Erythroblast (primary cell): ENCODE data around the gene ANGPT4.

Source experiments
- DNase-seq, 2 experiments: peaks; one replicate each; lab custom pipeline; 2025; lab: John Stamatoyannopoulos, UW
- GATA1 ChIP-seq: IDR thresholded peaks from 2 replicates; pipeline ENCODE4 v1.6.1; 2011; ENCODE audit warnings: low read depth, mild to moderate bottlenecking, control low read depth, low read length, moderate library complexity
- POLR2A ChIP-seq: IDR thresholded peaks from 2 replicates; pipeline ENCODE4 v1.6.1; 2011; ENCODE audit warnings: mild to moderate bottlenecking, low read length

ANGPT4 gene

DNA sequence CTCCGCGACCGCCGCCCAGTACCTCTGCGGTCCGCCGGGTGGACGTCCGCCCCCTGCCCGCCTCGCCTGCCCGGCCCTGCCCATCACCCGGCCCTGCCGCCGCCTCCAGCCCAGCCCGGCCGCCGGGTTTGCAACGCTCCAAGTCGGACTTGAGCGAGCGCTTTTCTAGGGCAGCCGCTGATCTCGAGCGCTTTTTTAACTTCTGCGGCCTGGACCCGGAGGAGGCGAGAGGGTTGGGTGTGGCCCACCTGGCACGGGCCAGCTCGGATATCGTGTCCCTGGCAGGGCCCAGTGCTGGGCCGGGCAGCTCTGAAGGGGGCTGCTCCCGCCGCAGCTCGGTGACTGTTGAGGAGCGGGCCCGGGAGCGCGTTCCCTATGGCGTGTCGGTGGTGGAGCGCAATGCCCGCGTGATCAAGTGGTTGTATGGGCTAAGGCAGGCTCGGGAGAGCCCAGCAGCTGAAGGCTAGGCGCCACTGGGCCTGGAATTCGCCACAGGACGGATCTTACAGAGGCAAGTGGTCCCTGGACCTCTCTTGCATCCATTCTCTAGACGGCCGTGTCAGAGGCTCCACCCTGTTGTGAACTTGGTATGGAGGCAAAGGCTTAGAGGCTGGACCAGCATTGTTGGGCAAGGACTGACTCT, 70.8 kb downstream of the ANGPT4 start:
- peak; percentile 60 to 64 for DNase-seq
- TF ChIP-seq POLR2A (no peak), GATA1 (no peak)

DNA sequence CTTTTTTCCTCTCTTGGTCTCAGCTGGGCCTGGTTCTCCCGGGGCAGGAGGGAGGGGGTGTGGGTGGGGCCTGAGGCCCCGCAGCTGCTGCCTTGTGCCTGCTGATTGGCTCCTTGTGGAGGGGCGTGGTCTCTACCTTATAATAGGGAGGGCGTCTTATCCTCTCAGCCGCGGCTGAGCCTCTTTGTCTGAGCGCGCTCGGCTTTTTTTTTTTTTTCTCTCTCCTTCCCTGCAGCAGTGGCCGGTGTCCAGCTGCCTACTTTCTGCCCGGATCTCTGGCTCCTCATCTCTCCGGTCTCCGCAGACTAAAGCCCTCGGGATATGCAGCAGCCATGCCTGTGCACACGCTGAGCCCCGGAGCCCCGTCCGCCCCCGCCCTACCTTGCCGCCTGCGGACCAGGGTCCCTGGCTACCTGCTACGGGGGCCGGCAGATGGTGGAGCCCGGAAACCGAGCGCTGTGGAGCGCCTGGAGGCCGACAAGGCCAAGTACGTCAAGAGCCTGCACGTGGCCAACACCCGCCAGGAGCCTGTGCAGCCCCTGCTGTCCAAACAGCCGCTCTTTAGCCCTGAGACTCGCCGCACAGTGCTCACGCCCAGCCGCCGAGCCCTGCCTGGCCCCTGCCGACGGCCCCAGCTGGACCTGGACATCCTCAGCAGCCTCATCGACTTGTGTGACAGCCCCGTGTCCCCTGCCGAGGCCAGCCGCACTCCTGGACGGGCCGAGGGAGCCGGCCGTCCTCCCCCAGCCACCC, 71.5 kb downstream of the ANGPT4 start:
- peak; percentile 22 for TF ChIP-seq POLR2A
- TF ChIP-seq GATA1: no peak

DNA sequence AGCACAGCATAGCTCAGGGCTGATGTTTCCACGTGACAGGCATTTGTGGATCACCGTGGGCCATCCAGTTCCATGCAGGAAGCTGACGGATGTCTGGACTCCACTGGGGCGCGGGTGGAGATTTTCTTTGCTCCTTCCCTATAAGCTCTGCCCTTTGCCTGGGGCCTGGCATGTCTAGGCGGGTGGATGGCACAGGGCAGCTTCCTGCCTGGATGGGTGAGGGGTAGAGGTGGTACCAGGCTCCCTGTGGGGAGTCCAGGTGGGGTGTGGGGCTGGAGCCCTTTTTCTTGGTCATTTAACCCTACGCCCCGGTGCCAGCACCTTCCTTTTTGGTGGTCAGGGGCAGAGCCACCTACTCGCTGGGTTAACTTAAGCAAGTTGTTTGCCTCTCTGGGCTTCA, 72.2 kb downstream of the ANGPT4 start:
- no peak for DNase-seq
- no peak for TF ChIP-seq GATA1

More for the DNA sequence above, 71.5 kb downstream of the ANGPT4 start:
- DNase-seq: peak; percentile 93 to 95

DNA sequence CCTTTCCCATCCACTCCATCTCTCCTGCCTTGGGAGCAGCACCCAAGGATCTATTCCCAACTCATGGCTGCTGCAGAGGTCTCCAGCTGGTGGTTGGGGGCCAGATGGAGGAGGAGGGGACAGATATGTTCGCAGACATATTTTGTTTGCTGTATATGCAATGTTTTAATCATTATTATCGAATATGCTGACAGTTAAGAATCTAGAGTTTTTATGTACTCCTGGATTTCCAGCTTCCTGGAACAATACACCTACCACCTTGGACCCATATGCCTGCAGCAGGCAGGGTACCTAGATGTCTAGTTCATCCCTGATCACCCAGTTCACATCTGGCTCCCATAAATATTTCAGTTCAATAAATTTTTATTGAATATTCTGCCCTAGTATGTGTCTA, 73.6 kb downstream of the ANGPT4 start:
- DNase-seq: no peak
- TF ChIP-seq GATA1 (no peak), POLR2A (no peak)

DNA sequence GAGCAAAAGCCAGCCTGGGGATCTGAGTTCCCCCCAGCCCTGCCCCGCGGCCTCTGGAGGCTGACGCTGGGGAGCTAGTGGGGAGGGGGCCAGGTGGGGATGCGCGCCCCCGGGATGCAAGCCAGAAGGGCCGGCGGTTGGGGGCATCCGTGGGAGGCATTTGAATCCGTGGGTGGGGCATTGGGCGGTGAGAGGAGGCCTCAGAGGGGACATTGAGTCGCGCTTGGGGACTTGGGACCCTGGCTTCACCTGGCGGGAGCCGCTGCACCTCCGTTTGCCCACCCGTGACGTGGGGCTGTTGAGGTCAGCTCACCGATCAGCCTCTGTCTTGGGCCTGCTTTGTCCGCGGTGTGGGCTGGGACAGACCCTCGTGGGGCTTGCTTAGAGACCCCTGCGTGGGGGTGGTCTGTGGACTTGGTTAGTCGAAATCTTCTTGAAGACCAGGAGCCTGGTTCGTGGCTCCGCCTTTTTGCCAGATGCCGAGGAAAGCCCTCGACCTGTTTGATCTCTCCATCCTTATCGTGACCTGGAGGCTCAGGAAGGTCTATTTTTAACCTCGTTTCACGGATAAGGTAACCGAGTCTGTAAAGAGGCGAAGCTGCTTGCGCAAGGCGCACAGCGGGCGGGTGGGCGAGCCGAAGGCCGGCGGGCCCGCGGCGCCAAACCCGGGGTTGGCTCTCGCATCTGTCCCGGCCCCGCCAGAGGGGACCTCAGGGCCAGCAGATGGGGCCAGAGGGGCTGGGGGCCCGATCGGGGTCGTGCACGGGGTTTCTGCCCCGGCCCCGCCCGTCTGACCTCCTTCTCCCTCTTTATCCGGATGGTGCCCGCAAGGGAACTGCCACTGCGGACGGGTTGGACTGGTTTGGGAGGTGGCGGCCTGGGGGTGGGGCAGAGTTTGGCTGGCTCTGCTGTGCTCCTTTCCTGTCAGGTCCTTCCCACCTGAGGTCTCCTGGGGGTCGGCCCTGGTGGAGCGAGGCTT, 74.3 kb downstream of the ANGPT4 start:
- DNase-seq: peak; percentile 54 to 59
- TF ChIP-seq GATA1: no peak
- TF ChIP-seq POLR2A: no peak

DNA sequence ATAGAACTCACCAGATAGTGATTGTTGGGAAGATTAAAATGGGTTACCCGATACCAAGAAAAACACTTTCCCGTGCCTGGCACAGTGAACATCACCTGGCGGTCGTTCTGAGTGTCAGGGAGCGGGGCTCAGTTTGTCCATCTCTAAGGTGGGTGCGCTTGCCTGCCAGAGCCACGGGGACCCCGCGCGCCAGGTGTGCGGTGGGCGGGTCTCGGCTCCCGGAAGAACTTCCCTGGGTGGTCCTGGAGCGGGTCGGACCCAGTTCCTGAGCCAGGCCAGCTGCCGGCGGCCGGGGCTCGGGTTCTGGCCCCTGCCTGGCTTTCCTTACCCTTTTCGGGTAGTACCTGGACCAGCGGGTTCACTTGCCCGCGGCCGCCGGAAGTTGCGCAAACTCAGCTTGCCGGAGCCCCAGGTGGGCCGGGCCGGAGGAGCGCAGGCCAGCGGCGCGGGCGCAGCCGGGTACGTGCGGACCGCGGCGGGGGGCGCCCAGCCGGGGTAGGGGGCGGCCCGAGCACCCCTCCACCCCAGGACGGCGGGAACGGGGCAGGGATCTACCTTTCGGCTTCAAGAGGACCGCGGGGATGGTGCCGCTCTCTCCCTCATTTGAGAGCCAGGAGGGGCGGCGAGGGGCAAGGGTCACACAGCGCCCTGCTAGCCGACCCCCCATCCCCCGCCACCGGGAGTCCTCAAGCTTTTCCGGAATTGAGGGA, 75.1 kb downstream of the ANGPT4 start:
- TF ChIP-seq GATA1: no peak
- DNase-seq: peak in 1 of 2 experiments; percentile 17

DNA sequence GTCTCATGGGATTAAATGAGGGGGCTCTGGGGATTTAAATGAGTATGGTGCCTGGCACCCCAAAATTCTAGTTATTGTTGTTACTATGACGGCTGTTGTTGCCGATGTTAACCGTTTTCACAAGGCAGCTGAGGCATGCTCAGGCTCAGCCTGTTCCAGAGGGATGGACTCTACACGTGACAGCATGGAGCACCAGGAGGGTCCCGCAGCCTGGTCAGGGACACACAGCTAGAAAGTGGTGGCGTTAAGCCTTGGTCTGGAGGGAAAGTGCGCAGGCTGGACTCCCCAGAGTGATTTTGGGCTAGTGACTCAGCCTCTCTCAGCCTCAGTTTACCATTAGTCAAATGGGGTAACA, 75.7 kb downstream of the ANGPT4 start:
- no peak for DNase-seq
- TF ChIP-seq GATA1 (no peak), POLR2A (no peak)

DNA sequence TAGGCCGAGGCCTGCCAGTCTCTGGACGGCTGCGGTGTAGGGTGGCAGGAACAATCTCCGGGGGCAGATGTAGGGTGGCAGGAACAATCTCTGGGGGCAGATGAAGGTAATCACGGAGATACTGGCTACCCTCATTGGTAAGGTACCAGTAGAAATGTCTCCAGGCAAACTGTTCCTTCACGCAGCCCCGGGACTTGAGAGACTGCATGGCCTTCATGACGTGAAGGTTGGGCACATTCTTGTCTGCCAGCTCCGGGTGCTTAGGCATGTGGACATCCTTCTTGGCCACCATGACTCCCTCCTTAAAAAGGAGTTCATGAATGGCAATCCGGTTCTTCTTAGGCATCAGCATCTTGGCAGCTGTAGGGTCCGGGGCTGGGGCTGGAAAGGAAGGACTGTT, 76.5 kb downstream of the ANGPT4 start:
- no peak for DNase-seq
- TF ChIP-seq POLR2A (no peak), GATA1 (no peak)

DNA sequence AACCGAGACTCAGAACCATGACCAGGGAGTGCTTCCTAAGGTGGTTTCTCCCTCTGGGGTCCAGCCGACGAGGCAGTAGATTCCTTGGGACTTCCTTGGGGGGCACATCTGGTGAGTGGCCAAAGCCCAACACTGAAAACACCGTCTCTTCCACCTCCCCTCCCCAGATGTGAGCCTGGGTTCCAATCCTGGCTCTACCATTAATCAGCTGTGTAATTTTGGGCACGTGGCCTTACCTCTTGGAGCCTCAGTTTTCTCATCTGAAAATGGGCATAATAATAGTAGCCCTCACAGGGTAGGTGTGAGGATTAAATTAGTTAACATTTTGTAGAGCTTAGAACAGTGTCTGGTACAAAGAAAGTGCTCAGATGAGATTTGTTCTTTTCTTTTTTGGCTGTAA, 77.1 kb downstream of the ANGPT4 start:
- no peak for DNase-seq
- TF ChIP-seq GATA1: no peak
- TF ChIP-seq POLR2A: no peak

DNA sequence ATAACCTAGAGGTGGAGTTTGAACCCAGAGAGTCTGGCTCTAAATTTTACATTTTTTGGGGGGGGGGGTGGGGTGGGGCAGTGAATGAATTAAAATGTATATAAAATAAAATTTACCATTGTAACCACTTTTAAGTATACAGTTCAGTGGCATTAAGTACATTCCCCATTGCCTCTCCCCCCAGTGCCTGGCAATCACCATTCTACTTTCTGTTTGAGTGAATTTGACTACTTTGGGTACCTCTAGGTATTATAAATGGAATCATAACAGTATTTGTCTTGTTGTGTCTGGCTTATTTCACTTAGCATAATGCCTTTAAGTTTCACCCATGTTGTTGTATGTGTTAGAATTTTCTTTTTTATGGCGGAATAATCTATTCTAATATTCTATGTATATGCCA, 79.9 kb downstream of the ANGPT4 start:
- TF ChIP-seq POLR2A (no peak), GATA1 (no peak)
- peak in 1 of 2 experiments; percentile 42 for DNase-seq

DNA sequence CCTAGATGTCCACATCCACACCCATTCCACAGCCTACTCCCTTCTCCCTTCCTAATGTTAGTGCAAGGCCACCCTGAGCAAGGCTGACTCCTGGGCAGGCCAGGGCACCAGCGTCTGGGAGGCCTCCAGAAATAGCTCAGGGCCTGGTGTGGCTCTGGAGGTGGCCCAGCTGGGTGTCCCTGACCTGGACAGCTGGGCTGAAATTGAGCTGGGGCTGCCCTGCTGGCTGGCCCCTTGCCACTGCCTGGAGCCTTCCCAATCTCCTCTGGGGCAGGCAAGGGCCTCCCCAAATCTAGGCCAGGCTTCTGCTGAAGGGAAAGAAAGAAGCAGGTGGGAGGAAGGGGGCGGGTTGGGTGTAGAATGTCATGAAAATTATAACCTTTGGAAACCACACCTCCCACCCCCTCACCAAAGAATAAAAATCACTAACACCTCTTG, 80.5 kb downstream of the ANGPT4 start:
- TF ChIP-seq GATA1: no peak
- peak; percentile 58 to 69 for DNase-seq

DNA sequence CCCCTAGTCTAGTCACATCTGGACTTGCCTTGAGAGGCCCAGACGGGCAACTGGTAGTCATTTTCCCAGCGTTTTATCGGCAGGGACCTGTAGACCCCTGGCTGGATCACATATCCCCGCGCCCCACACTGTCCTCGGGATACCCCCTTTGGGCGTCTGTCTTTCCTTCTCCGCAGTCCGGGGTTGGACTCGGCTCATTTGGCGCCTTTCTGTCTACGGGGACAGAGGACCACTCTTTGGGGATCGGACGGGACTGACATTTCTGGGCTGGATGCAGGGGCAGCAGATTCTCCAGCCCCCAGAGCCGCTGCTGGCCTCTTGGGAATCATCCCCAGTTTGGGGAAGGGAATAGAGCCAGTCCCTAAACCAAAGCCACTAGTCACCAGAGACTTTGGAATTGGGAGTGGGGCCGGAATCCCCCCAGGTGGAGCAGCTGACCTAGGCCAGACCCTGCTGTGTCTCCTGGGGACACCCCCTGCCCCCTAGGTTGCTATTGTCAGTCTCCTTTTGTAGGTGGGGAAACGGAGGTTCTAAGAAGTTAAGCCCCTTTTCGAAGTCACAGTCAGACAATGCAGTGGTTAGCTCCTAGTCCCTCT, 81.9 kb downstream of the ANGPT4 start:
- TF ChIP-seq GATA1: no peak
- no peak for TF ChIP-seq POLR2A

More for the DNA sequence above, 81.9 kb downstream of the ANGPT4 start:
- DNase-seq: no peak
